ENCODE data around the gene RSPO4.
A peak's percentile ranks its signal among the peaks of the same experiment; 100 is the strongest.

RSPO4 gene

DNA sequence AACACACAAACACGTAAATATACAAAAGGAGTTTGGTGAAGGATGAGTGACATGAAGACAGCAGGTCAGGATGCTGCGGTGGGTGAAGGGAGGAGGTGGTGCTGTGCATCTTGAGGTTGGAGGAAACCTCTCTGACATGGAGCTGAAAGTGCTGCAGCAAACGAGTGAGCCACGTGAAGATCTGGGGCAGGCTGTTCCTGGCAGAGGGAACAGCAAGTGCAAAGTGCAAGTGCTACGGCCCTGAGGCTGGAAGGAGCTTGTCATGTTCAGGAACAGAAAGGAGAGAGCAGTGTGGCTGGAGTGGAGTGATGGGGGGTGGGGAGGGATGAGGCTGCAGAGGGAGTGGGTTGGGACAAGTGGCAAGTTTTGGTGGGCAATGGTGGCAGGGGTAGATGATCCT lies 61.2 kb downstream of the RSPO4 start:
- H3K27me3 ChIP-seq (replicated peaks; ENCODE audit: insufficient read depth, low read length) = peaks cover 32% of the 10 kb centered on the region
- H3K27ac ChIP-seq (ENCODE audit: low read length) = no peak overlapping the region
- no peaks in the 10 kb centered on the region for H3K9me3 ChIP-seq (replicated peaks; ENCODE audit: insufficient read depth, low read length)
- no peak overlapping the region for H2AFZ ChIP-seq (ENCODE audit: low read length)
- DNase-seq = no peak
- no peak overlapping the region for H3K4me3 ChIP-seq (ENCODE audit: low read length)
- H3K9ac ChIP-seq (ENCODE audit: low read length) = no peak overlapping the region
- no peaks in the 10 kb centered on the region for H3K36me3 ChIP-seq (replicated peaks; ENCODE audit: insufficient read depth, low read length)
- H3K9me2 ChIP-seq (replicated peaks; ENCODE audit: insufficient read depth, low read length) = no peaks in the 10 kb centered on the region
- H3K4me1 ChIP-seq (ENCODE audit: low read length) = no peaks in the 10 kb centered on the region
- H4K20me1 ChIP-seq (ENCODE audit: insufficient read depth, low read length) = no peaks in the 10 kb centered on the region
- no peak overlapping the region for H3K4me2 ChIP-seq (ENCODE audit: low read depth, low read length)
- H3F3A ChIP-seq (ENCODE audit: insufficient read depth, low read length) = no peaks in the 10 kb centered on the region
- H3K79me2 ChIP-seq (ENCODE audit: low read length) = no peaks in the 10 kb centered on the region
- TF ChIP-seq, protein P1, sequence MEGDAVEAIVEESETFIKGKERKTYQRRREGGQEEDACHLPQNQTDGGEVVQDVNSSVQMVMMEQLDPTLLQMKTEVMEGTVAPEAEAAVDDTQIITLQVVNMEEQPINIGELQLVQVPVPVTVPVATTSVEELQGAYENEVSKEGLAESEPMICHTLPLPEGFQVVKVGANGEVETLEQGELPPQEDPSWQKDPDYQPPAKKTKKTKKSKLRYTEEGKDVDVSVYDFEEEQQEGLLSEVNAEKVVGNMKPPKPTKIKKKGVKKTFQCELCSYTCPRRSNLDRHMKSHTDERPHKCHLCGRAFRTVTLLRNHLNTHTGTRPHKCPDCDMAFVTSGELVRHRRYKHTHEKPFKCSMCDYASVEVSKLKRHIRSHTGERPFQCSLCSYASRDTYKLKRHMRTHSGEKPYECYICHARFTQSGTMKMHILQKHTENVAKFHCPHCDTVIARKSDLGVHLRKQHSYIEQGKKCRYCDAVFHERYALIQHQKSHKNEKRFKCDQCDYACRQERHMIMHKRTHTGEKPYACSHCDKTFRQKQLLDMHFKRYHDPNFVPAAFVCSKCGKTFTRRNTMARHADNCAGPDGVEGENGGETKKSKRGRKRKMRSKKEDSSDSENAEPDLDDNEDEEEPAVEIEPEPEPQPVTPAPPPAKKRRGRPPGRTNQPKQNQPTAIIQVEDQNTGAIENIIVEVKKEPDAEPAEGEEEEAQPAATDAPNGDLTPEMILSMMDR (IDR thresholded peaks at IDR 0.05; ENCODE audit: low read length) = no peak
- TF ChIP-seq EZH2 (optimal IDR thresholded peaks at IDR 0.05; ENCODE audit: low read depth, low read length) (no peak), EZH2phosphoT487 (IDR thresholded peaks at IDR 0.05; ENCODE audit: low read length) (no peak)

DNA sequence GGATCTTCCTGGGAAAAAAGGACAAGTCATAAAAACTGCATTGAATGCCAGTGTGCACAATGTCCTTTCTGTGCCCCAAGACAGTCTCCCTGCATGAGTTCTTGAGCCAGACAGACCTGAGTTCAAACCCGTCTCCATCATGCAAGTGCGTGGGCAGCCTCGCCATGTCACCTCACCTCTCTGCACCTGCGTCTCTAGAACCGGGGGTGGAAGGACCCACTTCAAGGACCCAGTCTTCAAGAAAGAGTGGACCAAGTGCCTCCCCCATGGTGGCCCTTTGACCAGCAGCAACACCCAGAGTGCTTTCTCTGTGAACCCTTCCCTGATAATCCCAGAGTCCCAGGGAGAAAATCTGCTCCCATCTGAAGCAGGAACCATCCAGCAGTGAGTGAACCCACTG lies 62.5 kb downstream of the RSPO4 start:
- no peak overlapping the region for H3K4me3 ChIP-seq (ENCODE audit: low read length)
- H3K27ac ChIP-seq (ENCODE audit: low read length) = no peak overlapping the region
- H3K4me1 ChIP-seq (ENCODE audit: low read length) = no peaks in the 10 kb centered on the region
- no peak for DNase-seq
- no peak overlapping the region for H3K9ac ChIP-seq (ENCODE audit: low read length)
- H3F3A ChIP-seq (ENCODE audit: insufficient read depth, low read length) = no peaks in the 10 kb centered on the region
- no peaks in the 10 kb centered on the region for H3K79me2 ChIP-seq (ENCODE audit: low read length)
- H3K9me2 ChIP-seq (replicated peaks; ENCODE audit: insufficient read depth, low read length) = no peaks in the 10 kb centered on the region
- H3K27me3 ChIP-seq (replicated peaks; ENCODE audit: insufficient read depth, low read length) = peaks cover 22% of the 10 kb centered on the region
- H3K9me3 ChIP-seq (replicated peaks; ENCODE audit: insufficient read depth, low read length) = no peaks in the 10 kb centered on the region
- H3K4me2 ChIP-seq (ENCODE audit: low read depth, low read length) = no peak overlapping the region
- TF ChIP-seq, protein P1 (IDR thresholded peaks at IDR 0.05; ENCODE audit: low read length) = no peak
- TF ChIP-seq EZH2phosphoT487 (IDR thresholded peaks at IDR 0.05; ENCODE audit: low read length) (no peak), EZH2 (optimal IDR thresholded peaks at IDR 0.05; ENCODE audit: low read depth, low read length) (no peak)
- H3K36me3 ChIP-seq (replicated peaks; ENCODE audit: insufficient read depth, low read length) = no peaks in the 10 kb centered on the region
- H4K20me1 ChIP-seq (ENCODE audit: insufficient read depth, low read length) = no peaks in the 10 kb centered on the region
- no peak overlapping the region for H2AFZ ChIP-seq (ENCODE audit: low read length)

DNA sequence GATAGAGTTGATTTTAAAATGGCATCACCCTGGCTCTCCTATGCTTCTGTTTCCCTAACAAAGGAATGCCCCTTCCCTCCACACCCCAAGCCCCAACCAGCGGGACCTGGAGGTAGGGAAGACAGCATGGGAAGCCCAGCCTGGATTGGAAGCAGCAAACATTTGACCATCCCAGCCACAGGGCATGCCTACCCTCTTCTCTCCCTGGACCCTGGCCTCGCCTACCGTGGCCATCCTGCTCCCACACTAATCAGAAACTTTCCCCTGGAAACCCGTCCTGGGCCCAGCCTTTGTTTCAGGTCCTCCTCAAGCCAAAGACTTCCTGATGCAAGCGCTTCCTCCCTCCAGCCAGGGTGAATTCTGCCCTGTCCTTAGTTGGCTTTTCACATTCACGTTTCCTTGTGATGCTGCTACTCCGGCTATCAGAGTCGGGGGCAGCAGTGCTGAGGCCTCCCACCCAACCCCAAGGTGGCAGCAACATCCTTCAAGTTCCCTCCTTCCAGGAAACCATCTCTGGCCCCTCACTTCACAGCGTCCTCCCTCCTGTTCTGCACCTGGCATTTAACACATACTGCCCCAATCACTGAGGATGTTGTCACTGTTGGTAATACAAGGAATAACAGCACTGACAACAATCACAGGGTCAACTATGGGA lies 67.8 kb downstream of the RSPO4 start:
- Histone ChIP-seq H3F3A (ENCODE audit: insufficient read depth, low read length) (no peaks in the 10 kb centered on the region), H4K20me1 (ENCODE audit: insufficient read depth, low read length) (no peaks in the 10 kb centered on the region), H3K79me2 (ENCODE audit: low read length) (no peaks in the 10 kb centered on the region)

DNA sequence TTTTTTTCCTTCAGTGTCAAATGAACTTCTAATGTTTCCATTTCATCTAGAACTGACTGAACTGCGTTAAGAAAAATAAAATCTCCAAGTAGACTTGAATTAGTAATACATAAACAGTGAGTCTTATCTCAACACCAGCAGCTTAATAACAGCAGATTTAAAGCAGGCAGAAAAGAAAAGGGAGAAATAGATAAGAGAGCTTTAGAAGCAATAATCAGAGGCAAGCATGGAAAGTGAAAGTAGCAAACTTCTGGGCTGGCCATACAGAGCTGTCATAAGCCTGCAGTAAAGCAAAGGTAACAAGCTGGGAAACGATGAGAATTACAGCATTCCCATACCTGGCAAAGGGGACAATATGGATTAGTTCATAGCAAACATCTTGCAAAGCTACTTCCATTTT lies 69.1 kb downstream of the RSPO4 start:
- 0 out of 2 replicates have a peak overlapping the region, but pooled peaks have one; percentile 9 for H3K4me2 ChIP-seq (ENCODE audit: low read depth, low read length)
- H2AFZ ChIP-seq (ENCODE audit: low read length) = no peak overlapping the region
- H3K27ac ChIP-seq (ENCODE audit: low read length) = no peak overlapping the region
- no peaks in the 10 kb centered on the region for H3K9me3 ChIP-seq (replicated peaks; ENCODE audit: insufficient read depth, low read length)
- no peak overlapping the region for H3K4me3 ChIP-seq (ENCODE audit: low read length)
- no peaks in the 10 kb centered on the region for H3K36me3 ChIP-seq (replicated peaks; ENCODE audit: insufficient read depth, low read length)
- no peaks in the 10 kb centered on the region for H3F3A ChIP-seq (ENCODE audit: insufficient read depth, low read length)
- H4K20me1 ChIP-seq (ENCODE audit: insufficient read depth, low read length) = no peaks in the 10 kb centered on the region
- TF ChIP-seq EZH2phosphoT487 (IDR thresholded peaks at IDR 0.05; ENCODE audit: low read length) (no peak), EZH2 (optimal IDR thresholded peaks at IDR 0.05; ENCODE audit: low read depth, low read length) (no peak)
- TF ChIP-seq, protein P1 (IDR thresholded peaks at IDR 0.05; ENCODE audit: low read length) = no peak
- DNase-seq = no peak
- H3K4me1 ChIP-seq (ENCODE audit: low read length) = no peaks in the 10 kb centered on the region
- no peak overlapping the region for H3K9ac ChIP-seq (ENCODE audit: low read length)
- no peaks in the 10 kb centered on the region for H3K27me3 ChIP-seq (replicated peaks; ENCODE audit: insufficient read depth, low read length)
- no peaks in the 10 kb centered on the region for H3K9me2 ChIP-seq (replicated peaks; ENCODE audit: insufficient read depth, low read length)
- H3K79me2 ChIP-seq (ENCODE audit: low read length) = no peaks in the 10 kb centered on the region

More for the DNA sequence above, 67.8 kb downstream of the RSPO4 start:
- H3K4me3 ChIP-seq (ENCODE audit: low read length) = no peak overlapping the region
- no peak overlapping the region for H3K27ac ChIP-seq (ENCODE audit: low read length)
- H3K36me3 ChIP-seq (replicated peaks; ENCODE audit: insufficient read depth, low read length) = no peaks in the 10 kb centered on the region
- no peaks in the 10 kb centered on the region for H3K9me3 ChIP-seq (replicated peaks; ENCODE audit: insufficient read depth, low read length)
- H3K9ac ChIP-seq (ENCODE audit: low read length) = no peak overlapping the region
- H2AFZ ChIP-seq (ENCODE audit: low read length) = no peak overlapping the region
- no peaks in the 10 kb centered on the region for H3K27me3 ChIP-seq (replicated peaks; ENCODE audit: insufficient read depth, low read length)
- DNase-seq = no peak
- no peaks in the 10 kb centered on the region for H3K4me1 ChIP-seq (ENCODE audit: low read length)
- no peak overlapping the region for H3K4me2 ChIP-seq (ENCODE audit: low read depth, low read length)
- no peak for TF ChIP-seq EZH2 (optimal IDR thresholded peaks at IDR 0.05; ENCODE audit: low read depth, low read length)
- H3K9me2 ChIP-seq (replicated peaks; ENCODE audit: insufficient read depth, low read length) = no peaks in the 10 kb centered on the region

Data from MM.1S (cell line).